Cortex of kidney (tissue), 1 donor: ENCODE data around the gene IGF1R.

Experiments used
- DNase-seq: peaks from one replicate; lab custom pipeline; 2025; lab: John Stamatoyannopoulos, UW

IGF1R gene

GRCh38 chr15:98827217-98827616, 178.9 kb downstream of the IGF1R start:
- no peak for DNase-seq

GRCh38 chr15:98830034-98830634, 181.8 kb downstream of the IGF1R start:
- DNase-seq: no peak

DNA sequence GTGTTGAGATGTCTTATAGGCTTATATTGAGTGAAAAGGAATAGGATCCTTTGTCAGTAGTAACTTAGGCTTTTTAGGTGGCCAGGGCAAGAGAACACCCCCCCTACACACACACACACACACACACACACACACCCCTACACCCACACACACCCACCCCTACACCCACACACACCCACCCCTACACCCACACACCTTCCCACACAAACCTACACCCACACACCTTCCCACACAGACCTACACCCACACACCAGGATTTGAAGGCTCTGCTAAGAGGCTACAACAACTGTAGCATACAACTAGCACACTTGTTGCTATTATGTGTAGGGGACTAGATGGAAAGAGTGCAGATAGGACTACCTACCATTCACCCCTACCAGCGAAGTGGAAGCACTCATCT, 186.6 kb downstream of the IGF1R start:
- no peak for DNase-seq

DNA sequence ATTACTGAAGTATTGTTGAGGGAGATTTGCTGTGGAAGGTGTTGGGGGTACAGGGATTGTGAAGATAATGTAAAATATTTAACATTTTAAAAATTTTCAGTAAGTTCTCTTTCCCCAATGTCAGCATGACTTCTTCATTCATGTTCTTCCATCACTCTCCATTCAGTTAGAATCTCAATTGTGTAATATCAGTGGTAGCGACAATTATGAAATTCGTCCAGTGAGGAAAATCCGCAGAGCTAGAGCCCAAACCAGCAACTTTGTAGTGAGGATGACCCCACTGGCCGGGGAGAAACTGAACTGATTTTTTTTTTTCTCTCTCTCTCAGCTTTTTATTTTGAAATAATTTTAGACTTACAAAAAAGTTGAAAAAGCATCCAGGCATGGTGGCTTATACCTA, 187.5 kb downstream of the IGF1R start:
- DNase-seq: no peak

- no peak for DNase-seq
Measured at GRCh38 chr15:98838387-98839259, 190.3 kb downstream of the IGF1R start.

DNA sequence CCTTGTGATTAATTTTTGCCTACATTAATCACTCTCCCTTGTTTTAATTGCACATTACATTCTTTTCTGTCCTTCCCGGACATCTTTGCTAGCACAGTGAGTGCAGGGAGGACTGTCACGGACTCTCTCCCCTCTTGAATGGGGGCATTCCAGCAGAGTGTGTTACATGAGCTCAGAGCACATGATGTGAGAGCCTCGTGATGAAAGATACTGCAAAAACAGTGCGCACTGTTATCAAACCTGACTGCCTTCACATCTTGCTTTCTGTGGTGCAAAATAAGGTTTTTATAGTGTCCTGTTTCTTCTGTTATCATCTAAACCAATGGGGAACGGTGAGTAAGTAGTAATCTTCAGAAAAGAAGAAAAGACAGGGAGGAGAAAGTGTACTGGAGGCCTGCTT, 191.7 kb downstream of the IGF1R start:
- DNase-seq: no peak

DNA sequence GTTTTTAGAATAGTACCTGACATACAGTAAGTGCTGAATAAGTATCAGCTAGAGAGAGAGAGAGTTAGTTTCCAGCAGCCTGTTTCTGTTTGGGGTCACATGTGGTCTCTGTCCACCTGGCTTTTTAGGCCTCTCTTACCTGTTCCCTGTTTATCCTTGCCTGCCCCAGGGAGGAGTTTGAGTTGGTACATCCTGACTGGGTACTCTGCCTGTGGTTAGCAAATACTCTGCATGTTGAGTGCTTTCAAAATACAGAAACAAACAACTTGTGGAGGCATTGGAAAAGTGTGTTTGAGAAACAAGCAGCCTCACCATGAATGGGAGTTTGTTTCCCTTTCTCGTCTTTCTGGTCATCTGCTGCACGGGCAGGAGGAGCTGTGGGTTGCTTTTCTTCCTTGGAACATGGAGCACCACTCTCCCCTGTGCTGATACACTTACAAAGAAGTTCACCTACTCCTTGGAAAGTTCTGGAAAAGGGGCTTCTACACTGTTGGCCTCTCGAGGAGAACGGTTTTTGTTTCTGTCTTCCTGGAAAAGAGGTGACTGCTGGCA, 193.2 kb downstream of the IGF1R start:
- DNase-seq: no peak

DNA sequence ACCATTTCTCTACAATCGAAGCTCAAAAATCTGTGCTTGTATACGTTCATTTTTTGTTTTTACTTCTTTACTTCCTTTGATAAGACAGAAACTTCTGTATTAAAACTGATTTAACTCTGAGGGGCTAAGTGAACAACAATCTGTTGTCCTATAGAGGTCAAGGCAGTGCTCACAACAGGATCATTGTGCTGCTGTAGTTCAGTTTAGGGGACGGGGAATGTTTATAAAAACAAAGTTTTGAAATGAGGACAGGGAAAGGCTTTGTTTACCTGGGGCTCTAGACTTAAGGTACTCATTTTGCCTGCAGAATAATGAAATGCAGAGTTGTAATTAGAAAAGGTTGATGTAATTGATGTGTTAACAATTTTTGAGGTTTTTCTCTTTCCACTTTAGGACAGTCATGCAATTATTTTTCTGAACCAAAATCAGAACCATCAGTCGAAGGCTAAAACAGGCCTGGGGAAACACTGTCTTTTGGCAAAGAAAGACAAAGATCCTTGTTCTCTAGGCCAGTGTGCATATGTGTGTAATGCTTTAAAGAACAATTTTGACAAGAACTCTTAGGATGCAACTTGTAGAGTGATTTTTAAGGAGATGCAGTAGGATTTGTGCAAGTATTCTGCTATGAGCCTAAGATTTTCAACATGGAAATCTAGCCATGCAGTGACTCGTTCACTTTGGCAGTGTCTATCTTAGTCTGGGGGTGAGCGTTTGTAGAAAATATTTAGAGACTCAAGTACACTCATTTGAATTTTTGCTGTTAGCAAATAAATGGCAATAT, 194.0 kb downstream of the IGF1R start:
- DNase-seq: no peak

DNA sequence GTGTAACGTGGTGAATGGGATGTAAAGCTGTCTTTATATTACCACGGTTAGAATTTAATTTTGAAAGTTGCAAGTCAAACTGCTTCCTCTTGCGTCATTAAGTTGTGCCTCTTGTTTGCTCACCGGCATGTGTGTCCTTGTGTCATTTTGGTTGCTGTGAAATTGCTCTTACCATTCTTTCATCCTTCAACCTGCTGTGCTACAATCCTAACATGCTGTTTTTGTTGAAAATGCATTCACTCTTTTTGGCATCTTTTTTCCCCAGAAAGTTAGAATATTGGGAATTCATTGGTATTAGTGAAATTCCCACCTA, 194.6 kb downstream of the IGF1R start:
- DNase-seq: no peak

- no peak for DNase-seq
Measured at GRCh38 chr15:98843844-98844243, 195.5 kb downstream of the IGF1R start.

DNA sequence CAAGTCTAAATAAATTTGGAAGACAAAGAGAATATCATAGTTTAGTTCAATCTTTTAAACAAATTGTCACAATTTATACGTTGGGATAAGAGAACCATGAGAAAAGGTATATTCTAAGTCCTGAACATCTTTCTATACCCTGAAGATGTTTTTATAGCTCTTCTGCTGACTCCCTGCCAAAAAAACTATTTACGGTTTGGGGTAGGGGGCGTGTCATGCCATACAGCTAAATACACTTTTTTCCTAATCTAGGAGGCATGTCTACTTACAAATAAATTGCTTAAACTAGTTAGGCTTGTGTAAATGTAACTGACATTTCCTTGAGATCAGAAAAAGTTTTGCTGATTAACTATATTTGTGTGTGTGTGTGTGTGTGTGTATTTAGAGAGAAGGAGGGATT, 195.9 kb downstream of the IGF1R start:
- no peak for DNase-seq

- no peak for DNase-seq
Measured at GRCh38 chr15:98845138-98845884, 197.0 kb downstream of the IGF1R start.

DNA sequence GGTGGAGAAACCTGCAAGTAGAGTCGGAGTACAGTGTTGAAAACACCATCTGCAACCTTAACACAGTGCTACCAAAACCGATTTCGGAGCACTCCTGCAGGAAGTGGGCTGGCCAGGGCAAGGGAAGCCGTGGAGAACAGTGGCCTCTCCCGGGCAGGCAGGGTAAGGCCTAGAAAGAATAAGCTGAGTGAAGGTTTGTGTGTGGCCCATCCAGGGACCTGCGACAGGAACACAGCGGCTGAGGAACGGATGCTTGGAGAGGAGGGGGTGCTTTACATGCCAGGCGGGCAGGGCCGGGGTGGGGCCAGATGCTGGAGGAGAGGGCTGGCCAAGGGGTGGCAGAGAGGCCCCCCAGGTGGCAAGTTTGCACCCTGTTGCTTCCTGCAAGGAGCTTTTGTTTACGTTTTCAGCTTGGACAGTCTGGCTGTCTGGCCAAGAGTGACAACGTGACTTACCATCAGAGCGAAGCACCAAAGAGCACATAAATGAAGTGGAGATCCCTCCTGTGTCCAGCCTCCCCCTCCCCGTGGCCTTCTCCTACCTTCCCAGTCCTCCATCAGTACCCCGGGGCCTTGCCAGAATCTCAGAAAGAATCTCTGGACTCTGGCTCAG, 202.7 kb downstream of the IGF1R start:
- no peak for DNase-seq

GRCh38 chr15:98853161-98853560, 204.8 kb downstream of the IGF1R start:
- DNase-seq: no peak

DNA sequence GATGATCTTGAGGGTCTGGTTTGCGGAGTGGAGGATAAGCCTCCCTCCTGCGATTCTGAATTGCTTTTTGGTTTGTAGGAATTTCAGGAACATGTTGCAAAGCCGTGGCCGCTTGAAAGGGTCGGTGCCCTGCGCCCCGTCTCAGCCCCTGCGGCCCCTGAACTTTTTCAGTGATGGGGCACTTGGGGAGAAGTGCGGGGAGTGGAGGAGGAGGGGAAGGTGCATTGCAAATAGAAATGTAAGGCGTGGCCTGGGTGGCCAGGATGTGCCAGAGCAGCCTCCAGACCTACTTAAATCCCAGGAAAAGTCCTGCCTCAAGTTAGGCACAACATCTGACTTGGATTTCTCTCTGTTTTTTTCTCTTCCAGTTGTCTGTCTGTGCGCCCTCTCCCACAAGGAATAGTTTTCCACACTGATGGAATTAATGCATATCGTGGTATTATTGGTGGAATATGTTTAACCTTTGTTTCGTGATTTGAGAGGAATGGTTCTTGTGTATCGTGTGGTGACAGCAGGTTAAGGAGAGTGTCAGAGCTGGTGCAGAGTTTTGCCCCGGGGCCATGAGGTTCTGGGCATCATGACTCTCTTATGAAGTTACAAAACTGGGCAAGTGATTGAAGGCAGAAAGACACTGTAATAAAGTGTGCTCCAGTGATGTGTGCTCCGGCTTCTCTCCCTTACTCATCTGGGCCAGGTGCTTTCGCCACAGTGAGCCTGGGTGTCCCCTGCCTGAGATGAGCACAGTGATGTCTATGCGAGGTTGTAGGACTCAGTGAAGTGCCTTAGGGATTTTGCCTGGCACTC, 205.5 kb downstream of the IGF1R start:
- DNase-seq: no peak

GRCh38 chr15:98854496-98854895, 206.2 kb downstream of the IGF1R start:
- no peak for DNase-seq

GRCh38 chr15:98855067-98855814, 206.9 kb downstream of the IGF1R start:
- DNase-seq: no peak

DNA sequence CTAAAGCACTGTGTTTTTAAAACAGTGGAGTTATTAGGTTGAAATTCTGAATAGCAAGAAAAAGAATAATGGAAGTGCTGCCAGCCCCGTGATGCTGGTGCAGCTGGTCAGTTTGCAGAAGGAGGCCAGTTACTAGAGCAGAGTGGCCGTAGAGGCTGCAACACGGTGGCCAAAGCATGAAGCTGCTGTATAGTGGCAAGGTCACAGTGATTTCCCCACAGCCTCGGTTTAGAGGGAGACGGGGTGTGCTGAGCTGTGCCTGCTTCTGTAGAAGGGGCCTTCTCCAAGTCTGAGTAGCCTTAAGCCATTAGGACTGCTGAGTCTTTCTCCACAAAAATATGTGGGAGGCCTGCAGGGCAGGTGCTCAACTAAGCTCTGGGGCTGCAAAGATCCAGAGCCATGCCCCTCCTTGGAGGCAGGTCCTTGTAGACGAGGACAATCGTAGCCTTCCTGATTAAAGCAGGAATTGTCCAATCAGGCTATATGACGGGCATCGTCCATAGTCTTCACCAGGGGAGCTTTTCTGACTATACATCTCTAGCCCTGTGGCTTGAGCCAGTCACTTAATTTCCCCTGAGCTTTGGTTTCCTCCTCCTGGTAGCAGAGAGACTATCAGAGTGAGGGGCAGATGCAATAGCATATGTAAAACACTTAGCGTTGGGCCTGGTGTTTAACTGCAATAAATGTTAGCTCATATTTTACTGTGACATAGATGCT, 207.6 kb downstream of the IGF1R start:
- no peak for DNase-seq

DNA sequence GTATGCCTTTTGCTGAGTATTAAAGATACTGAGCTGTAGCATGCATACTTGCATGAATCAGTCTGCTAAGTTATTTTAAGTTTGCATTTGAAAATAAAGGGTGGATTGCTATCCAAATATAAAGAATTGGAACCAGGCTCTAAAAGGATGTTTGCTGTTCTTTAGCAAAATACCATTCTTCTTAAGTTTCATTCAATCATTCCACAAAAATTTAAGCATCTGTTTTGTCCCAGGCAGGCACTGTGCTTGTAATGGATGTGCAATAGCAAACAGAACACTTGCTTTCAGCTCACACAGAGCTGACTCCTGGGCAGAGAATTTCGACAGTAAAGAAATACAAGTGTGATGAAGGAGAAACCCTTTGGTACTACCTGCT, 208.2 kb downstream of the IGF1R start:
- no peak for DNase-seq
